Measurements from ENCODE around the gene SLC16A7. TPM values are rescaled to one million over a fixed set of nuclear protein-coding genes. Genes with fewer than 3 reads are reported as not detected.
A peak's percentile ranks its signal among the peaks of the same experiment; 100 is the strongest.

SLC16A7 gene
- total and polyA plus RNA-seq, 9 donors, result 1.5 to 9.7 (median 4.0) TPM

DNA sequence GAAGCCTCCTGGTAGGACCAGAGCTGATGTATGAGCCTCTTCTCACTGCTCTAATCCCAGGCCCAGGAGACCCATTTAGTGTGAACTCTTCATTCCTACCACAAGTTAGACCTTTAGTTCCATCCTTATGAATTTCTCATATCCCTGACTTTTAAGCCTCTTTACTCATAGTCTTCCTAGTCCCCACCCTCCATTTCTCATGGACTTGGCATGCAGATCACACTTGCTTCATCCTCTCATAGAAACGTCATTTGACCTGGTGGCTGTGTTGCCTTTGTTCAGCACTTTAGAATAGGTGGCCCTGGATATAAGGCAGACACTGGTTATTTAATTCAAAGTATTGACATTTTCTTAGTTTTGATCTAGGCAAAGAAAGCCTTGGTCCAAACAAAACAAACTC, 99.5 kb downstream of the SLC16A7 start:
- no peak for DNase-seq

DNA sequence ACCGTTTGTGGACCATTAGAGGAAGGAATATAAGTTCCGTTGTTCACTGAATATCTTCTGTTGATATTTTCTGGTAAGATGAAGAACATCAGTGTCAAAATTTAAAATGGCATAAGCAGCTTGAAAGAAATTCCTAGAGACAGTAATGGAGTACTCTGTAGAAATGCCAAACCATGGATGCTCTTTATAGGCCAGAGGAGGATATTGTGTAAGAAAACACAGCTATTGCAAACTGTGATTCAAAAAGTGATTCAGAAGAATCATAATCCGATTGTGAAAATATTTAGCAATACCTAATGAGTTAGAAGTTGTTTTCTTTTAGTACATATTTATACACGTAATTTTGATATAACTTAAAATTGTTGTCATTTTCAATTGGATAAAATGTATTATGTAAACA, 102.8 kb downstream of the SLC16A7 start:
- no peaks in the 10 kb centered on the region for H3K36me3 ChIP-seq (ENCODE audit: control insufficient read depth, insufficient read depth, low read length)
- no peak overlapping the region for H3K4me3 ChIP-seq (ENCODE audit: low read length)
- no peaks in the 10 kb centered on the region for H3K4me1 ChIP-seq (ENCODE audit: control insufficient read depth, insufficient read depth, low read length)
- no peaks in the 10 kb centered on the region for H3K9me3 ChIP-seq (replicated peaks; ENCODE audit: control insufficient read depth, low read depth, low read length)
- no peaks in the 10 kb centered on the region for H3K27me3 ChIP-seq (ENCODE audit: control insufficient read depth, insufficient read depth, low read length)
- no peak for DNase-seq
- WGBS (ENCODE audit: insufficient coverage), result 100% methylated on average over 1 of the region's 4 CpGs
- H3K27ac ChIP-seq (ENCODE audit: low read length), result no peak overlapping the region

More for the DNA sequence above, 99.5 kb downstream of the SLC16A7 start:
- 60% methylated on average over 1 of the region's 1 CpG for WGBS (ENCODE audit: insufficient coverage)
- Histone ChIP-seq H3K27me3 (ENCODE audit: control insufficient read depth, insufficient read depth, low read length) (no peaks in the 10 kb centered on the region), H3K36me3 (ENCODE audit: control insufficient read depth, insufficient read depth, low read length) (no peaks in the 10 kb centered on the region), H3K27ac (ENCODE audit: low read length) (no peak overlapping the region), H3K9me3 (replicated peaks; ENCODE audit: control insufficient read depth, low read depth, low read length) (peaks cover 2% of the 10 kb centered on the region), H3K4me1 (ENCODE audit: control insufficient read depth, insufficient read depth, low read length) (no peaks in the 10 kb centered on the region), H3K4me3 (ENCODE audit: low read length) (no peak overlapping the region)

DNA sequence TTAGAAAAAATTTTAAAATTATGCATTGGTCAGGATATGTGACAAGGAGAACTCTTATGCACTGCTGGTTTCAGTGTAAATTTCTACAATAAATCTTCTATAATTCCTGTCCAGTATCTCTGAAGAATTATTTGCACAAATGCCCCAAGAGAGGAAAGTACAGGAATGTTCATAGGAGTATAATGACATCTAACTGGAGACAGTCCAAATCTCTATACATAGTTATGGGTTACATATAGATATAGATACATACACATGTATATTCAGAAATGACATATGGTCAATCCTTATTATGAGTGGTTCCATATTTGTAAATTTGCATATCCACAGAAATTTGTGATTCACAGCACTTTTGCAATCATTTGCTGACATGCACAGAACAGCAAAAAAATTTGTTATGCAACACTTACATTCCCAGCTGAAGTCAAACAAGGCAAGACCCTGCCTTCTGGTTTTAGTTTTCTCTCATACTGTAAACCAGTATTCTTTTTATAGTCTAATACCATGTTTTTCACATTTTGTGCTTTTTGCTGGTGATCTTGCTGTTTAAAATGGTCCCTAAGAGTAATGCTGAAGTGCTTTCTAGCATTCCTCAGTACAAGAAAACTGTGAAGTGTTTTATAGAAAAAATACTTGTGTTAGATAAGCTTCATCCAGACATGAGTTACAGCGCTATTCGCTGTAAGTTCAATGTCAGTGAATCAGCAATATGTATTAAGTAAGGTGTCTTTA, 103.8 kb downstream of the SLC16A7 start:
- H3K9me3 ChIP-seq (replicated peaks; ENCODE audit: control insufficient read depth, low read depth, low read length), result no peaks in the 10 kb centered on the region
- WGBS (ENCODE audit: insufficient coverage), result no CpG with 5 or more reads among the region's 2 CpGs
- no peaks in the 10 kb centered on the region for H3K4me1 ChIP-seq (ENCODE audit: control insufficient read depth, insufficient read depth, low read length)
- DNase-seq, result peak; percentile 61
- no peaks in the 10 kb centered on the region for H3K36me3 ChIP-seq (ENCODE audit: control insufficient read depth, insufficient read depth, low read length)
- no peak overlapping the region for H3K4me3 ChIP-seq (ENCODE audit: low read length)
- no peaks in the 10 kb centered on the region for H3K27me3 ChIP-seq (ENCODE audit: control insufficient read depth, insufficient read depth, low read length)
- no peak overlapping the region for H3K27ac ChIP-seq (ENCODE audit: low read length)

DNA sequence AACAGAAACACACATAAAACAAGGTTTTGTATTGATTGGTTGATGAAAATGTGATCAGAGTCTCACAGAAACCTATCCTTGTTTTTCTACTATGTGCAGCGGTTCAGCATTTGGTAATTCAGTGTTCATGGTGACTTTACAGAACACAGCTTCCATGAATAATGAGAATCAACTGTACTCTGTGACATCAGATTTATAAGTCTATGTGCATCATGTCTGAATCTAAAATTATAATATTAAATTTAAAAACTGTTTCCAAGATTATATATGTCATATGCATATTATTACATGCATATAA, 104.3 kb downstream of the SLC16A7 start:
- no peaks in the 10 kb centered on the region for H3K36me3 ChIP-seq (ENCODE audit: control insufficient read depth, insufficient read depth, low read length)
- H3K27me3 ChIP-seq (ENCODE audit: control insufficient read depth, insufficient read depth, low read length), result no peaks in the 10 kb centered on the region
- WGBS (ENCODE audit: insufficient coverage), result no CpG with 5 or more reads among the region's 1 CpG
- no peak for DNase-seq
- H3K4me1 ChIP-seq (ENCODE audit: control insufficient read depth, insufficient read depth, low read length), result no peaks in the 10 kb centered on the region
- H3K27ac ChIP-seq (ENCODE audit: low read length), result no peak overlapping the region
- H3K4me3 ChIP-seq (ENCODE audit: low read length), result no peak overlapping the region
- H3K9me3 ChIP-seq (replicated peaks; ENCODE audit: control insufficient read depth, low read depth, low read length), result no peaks in the 10 kb centered on the region

DNA sequence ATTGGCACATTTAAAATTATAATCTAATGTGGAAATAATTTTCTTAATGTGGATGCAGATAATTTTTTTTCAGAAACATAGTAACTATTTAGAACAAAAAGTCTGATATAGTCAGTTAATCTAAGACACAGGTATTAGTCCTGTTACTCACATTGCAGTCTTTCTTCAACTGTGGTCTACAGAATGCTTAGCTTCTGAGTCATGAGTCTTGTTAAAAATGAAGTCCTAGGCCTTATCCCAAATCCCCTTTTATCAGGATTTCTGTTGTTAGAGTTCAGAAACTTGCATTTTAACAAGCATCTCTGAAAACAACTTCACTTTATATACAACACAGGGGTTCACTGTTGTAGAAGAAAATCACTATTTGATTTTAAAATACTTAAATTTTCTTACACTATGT, 112.2 kb downstream of the SLC16A7 start:
- H3K9me3 ChIP-seq (replicated peaks; ENCODE audit: control insufficient read depth, low read depth, low read length), result no peaks in the 10 kb centered on the region
- H3K4me1 ChIP-seq (ENCODE audit: control insufficient read depth, insufficient read depth, low read length), result no peaks in the 10 kb centered on the region
- H3K27me3 ChIP-seq (ENCODE audit: control insufficient read depth, insufficient read depth, low read length), result no peaks in the 10 kb centered on the region

DNA sequence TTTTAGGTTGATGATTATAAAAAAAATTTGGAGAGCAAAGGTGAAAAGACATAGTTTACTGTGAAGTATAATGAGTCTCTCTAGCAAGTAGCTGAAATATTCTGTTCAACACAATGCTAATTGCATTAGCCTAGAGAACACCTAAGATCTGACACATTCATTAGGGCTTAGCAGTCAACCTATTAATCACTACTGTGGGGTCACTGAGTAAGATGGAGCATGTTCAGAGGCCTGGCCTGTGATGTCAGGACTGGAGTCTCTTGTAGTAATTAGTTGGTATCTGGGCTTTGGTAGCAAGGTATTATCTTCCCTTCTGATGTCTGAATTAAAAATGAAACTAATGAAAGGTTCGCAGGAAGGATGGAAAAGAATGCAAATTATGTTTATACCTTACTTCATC, 112.7 kb downstream of the SLC16A7 start:
- no peaks in the 10 kb centered on the region for H3K9me3 ChIP-seq (replicated peaks; ENCODE audit: control insufficient read depth, low read depth, low read length)
- no peak overlapping the region for H3K4me3 ChIP-seq (ENCODE audit: low read length)
- no peaks in the 10 kb centered on the region for H3K36me3 ChIP-seq (ENCODE audit: control insufficient read depth, insufficient read depth, low read length)
- no CpG with 5 or more reads among the region's 1 CpG for WGBS (ENCODE audit: insufficient coverage)
- no peaks in the 10 kb centered on the region for H3K27me3 ChIP-seq (ENCODE audit: control insufficient read depth, insufficient read depth, low read length)
- H3K4me1 ChIP-seq (ENCODE audit: control insufficient read depth, insufficient read depth, low read length), result no peaks in the 10 kb centered on the region
- no peak overlapping the region for H3K27ac ChIP-seq (ENCODE audit: low read length)
- DNase-seq, result no peak

More for the DNA sequence above, 112.2 kb downstream of the SLC16A7 start:
- no peak for DNase-seq
- Histone ChIP-seq H3K27ac (ENCODE audit: low read length) (no peak overlapping the region), H3K36me3 (ENCODE audit: control insufficient read depth, insufficient read depth, low read length) (no peaks in the 10 kb centered on the region), H3K4me3 (ENCODE audit: low read length) (no peak overlapping the region)

DNA sequence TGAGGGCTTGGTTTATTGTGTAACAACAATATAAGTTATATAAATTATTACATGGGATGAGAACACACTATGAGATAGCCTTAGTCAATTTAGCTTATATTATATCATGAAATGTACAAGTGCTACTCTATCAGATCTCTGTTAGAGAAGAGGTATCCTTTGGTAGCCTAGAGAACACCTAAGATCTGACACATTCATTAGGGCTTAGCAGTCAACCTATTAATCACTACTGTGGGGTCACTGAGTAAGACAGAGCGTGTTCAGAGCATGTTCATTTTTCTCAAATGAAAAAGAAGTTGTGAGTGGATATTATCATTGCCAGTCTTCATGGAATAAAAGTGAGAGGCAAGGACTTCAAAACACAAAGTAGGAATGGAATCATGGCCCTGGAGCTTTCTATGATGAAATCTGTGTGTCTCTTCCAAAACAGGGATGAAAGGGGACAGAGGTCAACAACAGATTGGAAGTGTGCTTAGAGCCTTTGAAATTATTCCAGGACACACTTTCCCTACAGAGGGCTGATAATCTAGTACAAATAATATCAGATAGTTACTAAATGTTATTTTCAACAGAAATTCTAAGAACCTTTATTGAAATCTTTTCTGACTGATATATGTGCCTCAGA, 114.3 kb downstream of the SLC16A7 start:
- H3K36me3 ChIP-seq (ENCODE audit: control insufficient read depth, insufficient read depth, low read length), result no peaks in the 10 kb centered on the region
- H3K4me1 ChIP-seq (ENCODE audit: control insufficient read depth, insufficient read depth, low read length), result no peaks in the 10 kb centered on the region
- WGBS (ENCODE audit: insufficient coverage), result no CpG with 5 or more reads among the region's 1 CpG
- H3K4me3 ChIP-seq (ENCODE audit: low read length), result no peak overlapping the region
- no peak for DNase-seq
- H3K27me3 ChIP-seq (ENCODE audit: control insufficient read depth, insufficient read depth, low read length), result no peaks in the 10 kb centered on the region
- peaks cover 2% of the 10 kb centered on the region for H3K9me3 ChIP-seq (replicated peaks; ENCODE audit: control insufficient read depth, low read depth, low read length)
- no peak overlapping the region for H3K27ac ChIP-seq (ENCODE audit: low read length)

DNA sequence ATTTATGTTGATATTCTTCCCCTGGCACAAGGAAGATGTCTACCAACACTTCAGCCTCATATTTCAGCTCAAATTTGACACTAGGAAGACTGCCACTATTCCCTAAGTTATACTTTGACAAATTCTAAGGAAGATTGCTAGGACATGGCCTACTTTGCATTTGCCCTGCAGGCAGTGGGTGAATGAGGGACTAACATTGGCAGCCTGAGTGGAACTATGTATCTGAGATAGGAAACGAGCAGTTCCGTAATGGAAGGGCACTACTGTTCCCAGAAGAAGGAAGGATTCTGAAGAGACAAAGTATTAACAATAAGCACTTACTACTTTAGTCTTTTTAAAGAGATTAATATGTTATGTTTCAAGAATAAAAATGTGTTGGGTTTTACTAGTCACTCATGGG, 115.1 kb downstream of the SLC16A7 start:
- no peak overlapping the region for H3K27ac ChIP-seq (ENCODE audit: low read length)
- no peaks in the 10 kb centered on the region for H3K36me3 ChIP-seq (ENCODE audit: control insufficient read depth, insufficient read depth, low read length)
- no peaks in the 10 kb centered on the region for H3K4me1 ChIP-seq (ENCODE audit: control insufficient read depth, insufficient read depth, low read length)
- no peaks in the 10 kb centered on the region for H3K27me3 ChIP-seq (ENCODE audit: control insufficient read depth, insufficient read depth, low read length)
- no peak overlapping the region for H3K4me3 ChIP-seq (ENCODE audit: low read length)
- WGBS (ENCODE audit: insufficient coverage), result no CpG with 5 or more reads among the region's 2 CpGs
- H3K9me3 ChIP-seq (replicated peaks; ENCODE audit: control insufficient read depth, low read depth, low read length), result peaks cover 2% of the 10 kb centered on the region
- no peak for DNase-seq

DNA sequence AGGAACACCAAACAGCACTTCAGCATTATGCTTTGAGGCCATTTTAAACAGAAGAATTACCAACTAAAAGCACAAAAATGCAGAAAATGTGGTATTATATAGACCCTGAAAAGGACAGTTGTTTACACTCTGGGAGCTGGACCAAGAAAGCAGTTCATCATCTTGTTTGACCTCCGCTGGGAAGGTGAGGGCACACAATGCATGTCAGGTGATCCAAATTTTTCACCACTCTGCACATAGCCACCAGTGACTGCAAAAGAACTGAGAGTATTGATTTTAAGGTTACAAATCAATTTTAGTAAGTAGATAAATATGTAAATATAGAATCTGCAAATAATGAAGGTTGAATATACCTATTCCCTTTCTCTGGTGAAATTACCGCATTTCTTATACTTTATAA, 119.6 kb downstream of the SLC16A7 start:
- H3K27me3 ChIP-seq (ENCODE audit: control insufficient read depth, insufficient read depth, low read length), result no peaks in the 10 kb centered on the region
- H3K4me3 ChIP-seq (ENCODE audit: low read length), result no peak overlapping the region
- no peaks in the 10 kb centered on the region for H3K4me1 ChIP-seq (ENCODE audit: control insufficient read depth, insufficient read depth, low read length)
- WGBS (ENCODE audit: insufficient coverage), result no CpG with 5 or more reads among the region's 2 CpGs
- DNase-seq, result no peak
- peaks cover 2% of the 10 kb centered on the region for H3K9me3 ChIP-seq (replicated peaks; ENCODE audit: control insufficient read depth, low read depth, low read length)
- no peaks in the 10 kb centered on the region for H3K36me3 ChIP-seq (ENCODE audit: control insufficient read depth, insufficient read depth, low read length)
- no peak overlapping the region for H3K27ac ChIP-seq (ENCODE audit: low read length)

DNA sequence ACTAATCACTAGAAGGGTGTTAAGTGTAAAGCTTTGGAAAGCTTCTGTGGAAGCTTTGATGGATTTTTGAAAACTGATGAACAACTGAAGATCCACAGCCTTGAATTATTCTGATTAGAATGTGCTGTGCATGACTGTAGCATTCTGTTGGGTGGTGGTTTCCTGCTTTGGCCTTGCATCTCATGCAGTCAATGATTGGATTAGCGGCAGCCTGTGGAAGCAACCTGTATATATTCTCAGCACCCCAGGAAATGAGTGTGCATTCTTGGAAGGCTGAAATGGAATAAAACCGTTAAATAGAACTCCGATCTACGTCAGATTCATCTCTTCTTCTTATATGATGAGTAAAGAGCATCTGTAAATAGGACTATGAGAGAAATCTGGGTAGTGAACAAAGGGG, 120.2 kb downstream of the SLC16A7 start:
- no CpG with 5 or more reads among the region's 4 CpGs for WGBS (ENCODE audit: insufficient coverage)
- H3K36me3 ChIP-seq (ENCODE audit: control insufficient read depth, insufficient read depth, low read length), result no peaks in the 10 kb centered on the region
- no peak overlapping the region for H3K27ac ChIP-seq (ENCODE audit: low read length)
- no peaks in the 10 kb centered on the region for H3K4me1 ChIP-seq (ENCODE audit: control insufficient read depth, insufficient read depth, low read length)
- no peaks in the 10 kb centered on the region for H3K27me3 ChIP-seq (ENCODE audit: control insufficient read depth, insufficient read depth, low read length)
- no peak overlapping the region for H3K4me3 ChIP-seq (ENCODE audit: low read length)
- H3K9me3 ChIP-seq (replicated peaks; ENCODE audit: control insufficient read depth, low read depth, low read length), result peaks cover 2% of the 10 kb centered on the region
- DNase-seq, result no peak

DNA sequence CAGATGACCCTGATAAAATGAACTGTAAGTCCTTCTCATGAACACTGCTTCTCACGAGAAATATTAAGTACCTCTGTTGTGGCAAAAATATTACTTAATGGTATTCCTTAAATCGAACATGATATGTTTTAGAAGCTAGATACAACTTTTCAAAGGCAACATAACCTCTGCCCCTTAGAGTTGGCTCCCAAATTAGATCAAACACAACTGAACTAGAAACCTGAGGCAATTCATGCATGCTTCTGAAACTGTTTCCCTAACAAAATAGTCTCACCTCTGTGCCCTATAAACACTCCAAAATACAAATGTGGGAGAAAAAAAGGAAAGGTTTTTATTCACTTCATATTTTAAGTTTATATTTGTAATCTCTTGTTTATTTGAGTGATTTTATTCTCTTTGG, 121.6 kb downstream of the SLC16A7 start:
- Histone ChIP-seq H3K27me3 (ENCODE audit: control insufficient read depth, insufficient read depth, low read length) (no peaks in the 10 kb centered on the region), H3K36me3 (ENCODE audit: control insufficient read depth, insufficient read depth, low read length) (no peaks in the 10 kb centered on the region), H3K4me3 (ENCODE audit: low read length) (no peak overlapping the region), H3K27ac (ENCODE audit: low read length) (no peak overlapping the region), H3K9me3 (replicated peaks; ENCODE audit: control insufficient read depth, low read depth, low read length) (peaks cover 2% of the 10 kb centered on the region), H3K4me1 (ENCODE audit: control insufficient read depth, insufficient read depth, low read length) (no peaks in the 10 kb centered on the region)
- DNase-seq, result no peak
- no CpG with 5 or more reads among the region's 2 CpGs for WGBS (ENCODE audit: insufficient coverage)
